BJ (cell line): ENCODE results near the gene MAP3K4. TPM values are rescaled to one million over a fixed set of nuclear protein-coding genes. Genes with fewer than 3 reads are reported as not detected.

Experiments used
- CTCF ChIA-PET: fragments of 350-600 bp; formaldehyde crosslinking; extraction: SDS; loops from one replicate; lab custom pipeline; 2021; ENCODE audit warnings: antibody characterized with exemption, inconsistent platforms; lab: Yijun Ruan, JAX
- POLR2A ChIA-PET: fragments of 300-600 bp; sonication (Branson Sonifier 250); formaldehyde crosslinking; extraction: SDS; loops from one replicate; lab custom pipeline; 2021; ENCODE audit warnings: antibody characterized with exemption; lab: Charles Lee
- DNase-seq: peaks from one replicate; pipeline ENCODE4 v3.0.0-alpha.2; 2011; ENCODE audit warnings: low read depth
- H3K27me3 ChIP-seq: 2 replicates; pipeline ENCODE4 v1.6.0; 2011; ENCODE audit warnings: low read length; ENCODE audit not compliant: control insufficient read depth, insufficient read depth
- H3K36me3 ChIP-seq: 2 replicates; pipeline ENCODE4 v1.5.1; 2011; ENCODE audit warnings: low read length; ENCODE audit not compliant: control insufficient read depth, insufficient read depth
- H3K4me3 ChIP-seq: 2 replicates; pipeline ENCODE4 v1.5.1; 2011; ENCODE audit warnings: low read depth, mild to moderate bottlenecking, control low read depth, low read length
- polyA plus RNA-seq: library from polyadenylated mRNA; depleted of rRNA; stranded (reverse); fragments of >200 nt; gene quantifications from 2 replicates; pipeline ENCODE4 v1.2.3, GENCODE V29; 2011
- TF ChIP-seq, protein P1 (sequence below): IDR thresholded peaks from 2 replicates; pipeline ENCODE4 v1.5.1; 2011; ENCODE audit warnings: low read depth, mild to moderate bottlenecking, control low read depth, inconsistent platforms, low read length, moderate library complexity; ENCODE audit not compliant: insufficient read depth

Gene MAP3K4
- polyA plus RNA-seq, 1 experiment = 5.3 TPM

DNA sequence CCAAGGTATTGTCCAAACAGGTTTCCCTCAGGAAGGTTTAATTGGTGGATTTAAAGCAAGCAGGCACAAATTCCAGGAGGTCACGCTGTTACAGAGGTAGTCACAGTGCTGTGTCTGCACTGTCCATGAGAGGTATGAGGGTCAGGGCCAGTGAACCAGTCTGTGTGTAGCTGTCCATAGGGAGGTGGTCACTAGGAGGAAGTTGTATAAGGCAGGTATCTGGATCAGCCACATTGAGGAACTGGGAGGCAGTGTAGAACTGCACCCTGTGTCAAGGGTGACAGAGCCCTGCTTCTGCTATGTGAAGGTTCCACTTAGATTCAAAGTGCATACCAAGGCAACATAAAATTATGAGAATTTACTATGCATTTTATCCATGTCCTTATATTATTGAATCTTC lies 73.3 kb downstream of the MAP3K4 start:
- POLR2A ChIA-PET = no interaction called here
- TF ChIP-seq, protein P1, sequence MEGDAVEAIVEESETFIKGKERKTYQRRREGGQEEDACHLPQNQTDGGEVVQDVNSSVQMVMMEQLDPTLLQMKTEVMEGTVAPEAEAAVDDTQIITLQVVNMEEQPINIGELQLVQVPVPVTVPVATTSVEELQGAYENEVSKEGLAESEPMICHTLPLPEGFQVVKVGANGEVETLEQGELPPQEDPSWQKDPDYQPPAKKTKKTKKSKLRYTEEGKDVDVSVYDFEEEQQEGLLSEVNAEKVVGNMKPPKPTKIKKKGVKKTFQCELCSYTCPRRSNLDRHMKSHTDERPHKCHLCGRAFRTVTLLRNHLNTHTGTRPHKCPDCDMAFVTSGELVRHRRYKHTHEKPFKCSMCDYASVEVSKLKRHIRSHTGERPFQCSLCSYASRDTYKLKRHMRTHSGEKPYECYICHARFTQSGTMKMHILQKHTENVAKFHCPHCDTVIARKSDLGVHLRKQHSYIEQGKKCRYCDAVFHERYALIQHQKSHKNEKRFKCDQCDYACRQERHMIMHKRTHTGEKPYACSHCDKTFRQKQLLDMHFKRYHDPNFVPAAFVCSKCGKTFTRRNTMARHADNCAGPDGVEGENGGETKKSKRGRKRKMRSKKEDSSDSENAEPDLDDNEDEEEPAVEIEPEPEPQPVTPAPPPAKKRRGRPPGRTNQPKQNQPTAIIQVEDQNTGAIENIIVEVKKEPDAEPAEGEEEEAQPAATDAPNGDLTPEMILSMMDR = no peak
- no peak for DNase-seq
- H3K27me3 ChIP-seq = no peaks in the 10 kb centered on the region
- CTCF ChIA-PET = interaction anchor here (0.7 kb wide), 1 partner anchor 101 kb away, joined by 3 read pairs; no protein-coding TSS in a partner anchor
- H3K36me3 ChIP-seq = no peaks in the 10 kb centered on the region
- H3K4me3 ChIP-seq = no peak overlapping the region

- POLR2A ChIA-PET = no interaction called here
Observed at GRCh38 chr6:161066511-161066910, 74.9 kb downstream of the MAP3K4 start.

DNA sequence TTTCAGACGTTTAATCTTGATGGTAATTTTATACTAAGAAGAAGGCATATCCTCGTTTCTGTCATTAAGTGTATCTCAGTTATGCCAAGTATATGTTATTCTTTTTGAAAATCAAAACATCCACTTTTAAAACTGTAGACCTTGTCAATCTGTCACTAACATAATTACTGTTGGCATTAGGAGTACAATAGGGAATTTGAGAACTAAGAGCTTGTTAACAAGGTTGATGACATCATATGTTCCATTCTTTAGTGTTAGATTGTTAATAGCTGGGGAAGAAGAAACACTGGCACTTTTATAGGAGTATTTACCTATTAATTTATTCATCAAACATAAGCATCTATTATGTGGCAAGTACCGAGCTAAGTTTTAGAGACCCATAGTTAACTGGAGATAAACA lies 76.2 kb downstream of the MAP3K4 start:
- CTCF ChIA-PET = no interaction called here
- H3K4me3 ChIP-seq = no peak overlapping the region
- TF ChIP-seq, protein P1 = no peak
- H3K27me3 ChIP-seq = no peaks in the 10 kb centered on the region
- POLR2A ChIA-PET = no interaction called here
- no peaks in the 10 kb centered on the region for H3K36me3 ChIP-seq
- DNase-seq = no peak

More at GRCh38 chr6:161066511-161066910, 74.9 kb downstream of the MAP3K4 start:
- no peaks in the 10 kb centered on the region for H3K36me3 ChIP-seq
- CTCF ChIA-PET = no interaction called here
- no peak overlapping the region for H3K4me3 ChIP-seq
- DNase-seq = no peak
- TF ChIP-seq, protein P1 = no peak
- no peaks in the 10 kb centered on the region for H3K27me3 ChIP-seq

- ChIA-PET POLR2A (no interaction called here), CTCF (interaction anchor here (1.3 to 1.5 kb wide), 2 partner anchors 18 to 65 kb away, joined by 3 read pairs; no protein-coding TSS in a partner anchor)
Observed at GRCh38 chr6:161068321-161068741, 76.8 kb downstream of the MAP3K4 start.

DNA sequence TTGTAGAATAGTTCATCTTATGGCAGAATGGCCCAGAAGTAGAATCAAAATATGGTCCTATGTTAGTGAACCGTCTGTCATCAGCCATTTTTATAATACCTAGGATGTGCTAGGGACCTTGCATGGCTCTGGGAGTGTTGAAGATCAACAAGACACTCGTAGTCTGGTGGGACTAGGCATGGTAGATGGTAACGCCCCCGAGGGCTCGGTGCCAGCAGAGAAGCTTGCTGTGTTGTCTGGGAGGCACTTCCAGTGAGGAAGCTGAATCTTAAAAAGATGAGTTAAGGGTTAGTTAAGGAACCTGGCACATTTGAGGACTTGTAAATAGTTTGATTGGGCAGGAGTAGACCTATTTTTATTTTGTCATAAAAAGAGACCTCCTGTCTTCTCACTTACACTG lies 82.4 kb downstream of the MAP3K4 start:
- DNase-seq = no peak
- H3K36me3 ChIP-seq = no peaks in the 10 kb centered on the region; the same call in 1 of the 2 replicates
- ChIA-PET CTCF (no interaction called here), POLR2A (no interaction called here)
- TF ChIP-seq, protein P1 = no peak
- H3K27me3 ChIP-seq = no peaks in the 10 kb centered on the region
- no peak overlapping the region for H3K4me3 ChIP-seq

More at GRCh38 chr6:161068321-161068741, 76.8 kb downstream of the MAP3K4 start:
- Histone ChIP-seq H3K4me3 (no peak overlapping the region), H3K36me3 (no peaks in the 10 kb centered on the region), H3K27me3 (no peaks in the 10 kb centered on the region)
- DNase-seq = no peak
- TF ChIP-seq, protein P1 = no peak
